ENCODE measurements around the gene FBXO48. TPM values are rescaled to one million over a fixed set of nuclear protein-coding genes. Genes with fewer than 3 reads are reported as not detected.

Gene FBXO48
- total and polyA plus RNA-seq, 2 of the 4 experiments (the other 2 are of a cell fraction): 0.18 to 0.43 TPM

GRCh38 chr2:68426446-68426845 is 40.6 kb downstream of the FBXO48 start:
- no peaks in the 10 kb centered on the region for H3K9me1 ChIP-seq (ENCODE audit: insufficient read depth, low read length)
- no peak overlapping the region for H3K27ac ChIP-seq (ENCODE audit: insufficient read depth, low read length)
- DNase-seq (no peak), ATAC-seq (ENCODE audit: low read depth) (no peak)
- peaks cover 3% of the 10 kb centered on the region; the same call in 1 of the 2 replicates for H3K9me3 ChIP-seq (ENCODE audit: control insufficient read depth, insufficient read depth, low read length)
- no peak overlapping the region for H2AFZ ChIP-seq (replicated peaks; ENCODE audit: low read length, poor library complexity)
- no peak overlapping the region for H3K4me2 ChIP-seq (ENCODE audit: low read depth, low read length)
- TF ChIP-seq ELK1 (IDR thresholded peaks at IDR 0.05; ENCODE audit: borderline replicate concordance, low read depth, low read length) (no peak), RFX5 (IDR thresholded peaks at IDR 0.05; ENCODE audit: low read depth, low read length) (no peak), BHLHE40 (IDR thresholded peaks at IDR 0.05; ENCODE audit: low read depth, low read length) (no peak), MAFK (IDR thresholded peaks at IDR 0.05; ENCODE audit: low read depth, low read length) (no peak), POLR2A (IDR thresholded peaks at IDR 0.05; ENCODE audit: low read depth, low read length) (no peak), MAZ (IDR thresholded peaks at IDR 0.05; ENCODE audit: borderline replicate concordance, low read depth, low read length) (no peak), NFE2L2 (IDR thresholded peaks at IDR 0.05; ENCODE audit: low read depth, low read length) (no peak), RCOR1 (IDR thresholded peaks at IDR 0.05; ENCODE audit: insufficient replicate concordance, low read length) (no peak), CTCF (conservative IDR thresholded peaks at IDR 0.05; ENCODE audit: low read depth, low read length) (no peak), CEBPB (IDR thresholded peaks at IDR 0.05; ENCODE audit: low read depth, low read length) (no peak), FOS (IDR thresholded peaks at IDR 0.05; ENCODE audit: low read depth, low read length) (no peak), SMC3 (IDR thresholded peaks at IDR 0.05; ENCODE audit: low read depth, low read length) (no peak)
- H4K5ac ChIP-seq (ENCODE audit: low read depth, low read length): no peak overlapping the region
- no peak overlapping the region for H2BK5ac ChIP-seq (ENCODE audit: low read depth, low read length, poor library complexity, severe bottlenecking)
- peaks cover 22% of the 10 kb centered on the region for H3K27me3 ChIP-seq (ENCODE audit: control insufficient read depth, insufficient read depth, low read length)
- no peak overlapping the region for H3K9ac ChIP-seq (ENCODE audit: low read depth, low read length)
- H4K20me1 ChIP-seq (ENCODE audit: insufficient read depth, low read length): no peaks in the 10 kb centered on the region
- H2AK9ac ChIP-seq (replicated peaks; ENCODE audit: low read depth, low read length, poor library complexity): no peak overlapping the region
- no peak overlapping the region for H2BK15ac ChIP-seq (ENCODE audit: low read depth, low read length)
- in situ Hi-C loops (cut with MboI; ENCODE audit: low sequenced_read_pairs): no loop called here
- no peak overlapping the region for H3K56ac ChIP-seq (ENCODE audit: extremely low read depth, insufficient read depth, low read length)
- H3K4me3 ChIP-seq (ENCODE audit: insufficient read depth, low read depth, low read length): no peak overlapping the region
- intact Hi-C loops (cut with micrococcal nuclease): no loop called here
- no peaks in the 10 kb centered on the region for H3K36me3 ChIP-seq (ENCODE audit: control insufficient read depth, insufficient read depth, low read length)
- H2BK20ac ChIP-seq (ENCODE audit: low read depth, low read length): no peak overlapping the region
- no peak overlapping the region for H3K23ac ChIP-seq (ENCODE audit: low read depth, low read length)
- no peak overlapping the region for H3K14ac ChIP-seq (replicated peaks; ENCODE audit: low read depth, low read length)
- ChIA-PET CTCF (interaction anchor here (1.0 kb wide), 1 partner anchor 304 kb away, joined by 4 read pairs; no protein-coding TSS in a partner anchor), POLR2A (ENCODE audit: unreplicated experiment) (no interaction called here)
- no peak overlapping the region for H2AK5ac ChIP-seq (ENCODE audit: low read depth, low read length)
- no CpG with 5 or more reads among the region's 1 CpG for WGBS, 2 experiments (ENCODE audit: extremely low coverage in 2 of 2, insufficient read length in 1 of 2)
- H4K91ac ChIP-seq (ENCODE audit: insufficient read depth, low read depth, low read length): no peak overlapping the region
- no peak overlapping the region for H2BK120ac ChIP-seq (ENCODE audit: low read depth, low read length)
- peaks cover 2% of the 10 kb centered on the region; the same call in 1 of the 2 replicates for H3K4me1 ChIP-seq (ENCODE audit: control insufficient read depth, insufficient read depth, low read length)
- dilution Hi-C loops (cut with HindIII; ENCODE audit: low sequenced_read_pairs, unreplicated experiment): no loop called here
- no peak overlapping the region for H4K8ac ChIP-seq (ENCODE audit: low read depth in 2 of 2, low read length in 2 of 2)
- no peak overlapping the region for H3K18ac ChIP-seq (ENCODE audit: low read depth, low read length)
- no peaks in the 10 kb centered on the region for H3K79me1 ChIP-seq (ENCODE audit: low read depth in 1 of 2, low read length in 2 of 2)
- no peak overlapping the region for H3K4ac ChIP-seq (ENCODE audit: low read depth, low read length)
- BruUV-seq (replicated peaks): no TSS peak

Measured in IMR-90 (cell line).